ENCODE data around the gene GRIN1.

Gene GRIN1

GRCh38 chr9:137114220-137114612 lies 24.7 kb upstream of the GRIN1 start:
- Histone ChIP-seq H3K4me1 (peaks cover 0 to 19% (median 13%) of the 10 kb centered on the region in 4 donors), H3K27ac (peak overlapping the region; percentile 41 to 66), H3K9me3 (no peaks in the 10 kb centered on the region), H3K36me3 (peaks cover under 1 to 42% (median 30%) of the 10 kb centered on the region in 3 donors), H3K4me3 (peak overlapping the region; percentile 77 to 82), H3K27me3 (peaks cover 0 to 40% of the 10 kb centered on the region in 2 donors)
- intact Hi-C loops (cut with DNase I; ENCODE audit: low total_unique reads) = no loop called here
- no peak for TF ChIP-seq CTCF (IDR thresholded peaks at IDR 0.05)
- DNase-seq = no peak

GRCh38 chr9:137114613-137115393 lies 24.2 kb upstream of the GRIN1 start, which contains the start of gene DPP7:
Gene DPP7 (minus strand): TSS chr9:137114733. CDS start chr9:137114713, 20 bp downstream.
- peak within 1 kb of the TSS; percentile 41 to 66 for H3K27ac ChIP-seq
- no peaks in the 10 kb centered on the region for H3K9me3 ChIP-seq
- no peak for TF ChIP-seq CTCF (IDR thresholded peaks at IDR 0.05)
- H3K36me3 ChIP-seq = peaks cover 0 to 36% (median 24%) of the 10 kb centered on the region in 3 donors
- H3K4me1 ChIP-seq = peaks cover 0 to 19% (median 13%) of the 10 kb centered on the region in 4 donors
- peaks cover 0 to 40% of the 10 kb centered on the region in 2 donors for H3K27me3 ChIP-seq
- intact Hi-C loops (cut with DNase I; ENCODE audit: low total_unique reads) = no loop called here
- peak; percentile 61 to 84 for DNase-seq
- peak within 1 kb of the TSS; percentile 77 to 82 for H3K4me3 ChIP-seq

DNA sequence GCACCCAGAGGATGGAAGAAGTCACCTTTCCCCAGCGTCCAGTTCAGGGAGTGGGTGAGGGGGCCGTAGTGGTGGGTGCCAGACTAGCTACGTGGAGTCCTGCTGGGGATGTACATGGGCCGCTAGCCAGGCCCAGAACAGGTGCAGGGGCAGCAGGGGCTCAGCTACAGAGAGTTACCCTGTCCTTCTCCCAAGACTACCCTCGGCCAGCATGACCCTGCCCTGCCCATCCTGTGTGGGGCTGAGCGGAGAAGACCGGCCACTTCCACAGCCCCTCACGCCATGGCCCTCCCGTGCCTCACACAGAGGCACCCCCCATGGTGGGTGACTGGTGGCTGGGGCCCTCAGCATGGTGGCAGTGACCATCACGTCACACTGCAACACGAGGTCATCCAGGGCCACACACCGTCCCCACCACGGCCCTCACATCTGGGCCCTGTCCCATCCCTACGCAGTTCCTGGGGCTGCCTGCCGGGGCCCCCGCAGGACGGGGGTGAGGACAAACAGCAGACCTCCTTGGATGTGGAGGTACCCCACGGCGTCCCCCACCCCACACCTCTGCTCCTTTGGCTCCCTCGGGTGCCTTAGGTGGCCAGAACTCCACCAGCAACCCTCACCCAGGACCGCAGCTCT lies 23.4 kb upstream of the GRIN1 start:
- peaks cover 0 to 29% (median 17%) of the 10 kb centered on the region in 3 donors for H3K36me3 ChIP-seq
- intact Hi-C loops (cut with DNase I; ENCODE audit: low total_unique reads) = no loop called here
- peaks cover 0 to 40% of the 10 kb centered on the region in 2 donors for H3K27me3 ChIP-seq
- TF ChIP-seq CTCF (IDR thresholded peaks at IDR 0.05) = no peak
- H3K4me1 ChIP-seq = peaks cover 0 to 19% (median 13%) of the 10 kb centered on the region in 4 donors
- peak overlapping the region in 1 of 2 donors; percentile 82 for H3K4me3 ChIP-seq
- H3K27ac ChIP-seq = no peak overlapping the region
- no peaks in the 10 kb centered on the region for H3K9me3 ChIP-seq
- no peak for DNase-seq

DNA sequence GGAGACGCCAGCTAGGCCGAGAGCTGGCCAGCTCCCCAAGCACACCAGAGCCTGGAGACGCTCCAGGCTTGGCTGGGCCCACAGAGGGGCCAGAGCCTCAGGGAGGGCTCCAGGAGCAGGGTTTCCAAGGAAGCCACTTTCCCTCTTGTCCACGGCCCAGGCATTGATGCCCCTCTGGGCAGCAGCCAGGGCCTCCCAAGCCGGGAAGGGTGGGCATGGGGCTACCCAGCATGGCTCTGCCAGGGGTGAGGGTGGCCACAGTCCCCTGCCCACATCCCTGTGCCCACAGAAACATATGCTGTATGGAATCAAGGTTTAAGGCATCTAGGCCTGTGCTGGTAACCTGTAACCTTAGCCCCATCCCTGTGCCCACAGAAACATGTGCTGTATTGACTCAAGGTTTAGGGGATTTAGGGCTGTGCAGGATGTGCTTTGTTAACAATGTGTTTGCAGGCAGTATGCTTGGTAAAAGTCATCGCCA lies 22.9 kb upstream of the GRIN1 start:
- Histone ChIP-seq H3K27me3 (peaks cover 0 to 40% of the 10 kb centered on the region in 2 donors), H3K36me3 (peaks cover 0 to 23% (median 13%) of the 10 kb centered on the region in 3 donors), H3K9me3 (no peaks in the 10 kb centered on the region), H3K4me1 (peaks cover 0 to 19% (median 13%) of the 10 kb centered on the region in 4 donors), H3K27ac (no peak overlapping the region), H3K4me3 (no peak overlapping the region)
- no peak for DNase-seq
- intact Hi-C loops (cut with DNase I; ENCODE audit: low total_unique reads) = no loop called here
- no peak for TF ChIP-seq CTCF (IDR thresholded peaks at IDR 0.05)

DNA sequence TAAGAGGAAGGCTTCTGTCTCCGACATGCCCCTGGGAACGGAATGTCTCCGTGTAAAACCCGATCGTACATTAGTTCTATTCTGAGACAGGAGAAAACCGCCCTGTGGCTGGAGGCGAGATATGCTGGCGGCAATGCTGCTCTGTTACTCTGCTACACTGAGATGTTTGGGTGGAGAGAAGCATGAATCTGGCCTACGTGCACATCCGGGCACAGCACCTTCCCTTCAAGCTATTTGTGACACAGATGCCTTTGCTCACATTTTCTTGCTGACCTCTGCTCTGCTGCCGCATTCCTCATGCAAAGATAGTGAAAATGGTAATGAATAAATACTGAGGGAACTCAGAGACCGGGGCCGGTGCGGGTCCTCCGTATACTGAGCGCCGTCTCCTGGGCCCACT lies 22.2 kb upstream of the GRIN1 start:
- H3K4me1 ChIP-seq = peaks cover 0 to 19% (median 13%) of the 10 kb centered on the region in 4 donors
- no peak for DNase-seq
- intact Hi-C loops (cut with DNase I; ENCODE audit: low total_unique reads) = loop anchor here (1.0 kb wide), 1 partner anchor 15 kb away; no protein-coding TSS in a partner anchor
- no peak overlapping the region for H3K27ac ChIP-seq
- H3K36me3 ChIP-seq = peaks cover 0 to 17% (median 11%) of the 10 kb centered on the region in 3 donors
- no peak for TF ChIP-seq CTCF (IDR thresholded peaks at IDR 0.05)
- H3K9me3 ChIP-seq = no peaks in the 10 kb centered on the region
- H3K4me3 ChIP-seq = no peak overlapping the region
- H3K27me3 ChIP-seq = peaks cover 0 to 40% of the 10 kb centered on the region in 2 donors

Data from tibial artery (tissue), 4 donors.